SIG-M5 treated with dmso at 0.1 percent for 504 hours (cell line): ENCODE results near the gene TTC38.
"Not testable (repeated sequence)": the region's sequence is repeated elsewhere in the genome, so short reads cannot be mapped to it uniquely, and the experiment has no call there.

Experiments
- DNase-seq: peaks from one replicate; lab custom pipeline; 2025; ENCODE audit not compliant: unreplicated experiment; lab: John Stamatoyannopoulos, UW

The TTC38 gene

GRCh38 chr22:46295277-46295971 is 27.6 kb downstream of the TTC38 start:
- no peak for DNase-seq

DNA sequence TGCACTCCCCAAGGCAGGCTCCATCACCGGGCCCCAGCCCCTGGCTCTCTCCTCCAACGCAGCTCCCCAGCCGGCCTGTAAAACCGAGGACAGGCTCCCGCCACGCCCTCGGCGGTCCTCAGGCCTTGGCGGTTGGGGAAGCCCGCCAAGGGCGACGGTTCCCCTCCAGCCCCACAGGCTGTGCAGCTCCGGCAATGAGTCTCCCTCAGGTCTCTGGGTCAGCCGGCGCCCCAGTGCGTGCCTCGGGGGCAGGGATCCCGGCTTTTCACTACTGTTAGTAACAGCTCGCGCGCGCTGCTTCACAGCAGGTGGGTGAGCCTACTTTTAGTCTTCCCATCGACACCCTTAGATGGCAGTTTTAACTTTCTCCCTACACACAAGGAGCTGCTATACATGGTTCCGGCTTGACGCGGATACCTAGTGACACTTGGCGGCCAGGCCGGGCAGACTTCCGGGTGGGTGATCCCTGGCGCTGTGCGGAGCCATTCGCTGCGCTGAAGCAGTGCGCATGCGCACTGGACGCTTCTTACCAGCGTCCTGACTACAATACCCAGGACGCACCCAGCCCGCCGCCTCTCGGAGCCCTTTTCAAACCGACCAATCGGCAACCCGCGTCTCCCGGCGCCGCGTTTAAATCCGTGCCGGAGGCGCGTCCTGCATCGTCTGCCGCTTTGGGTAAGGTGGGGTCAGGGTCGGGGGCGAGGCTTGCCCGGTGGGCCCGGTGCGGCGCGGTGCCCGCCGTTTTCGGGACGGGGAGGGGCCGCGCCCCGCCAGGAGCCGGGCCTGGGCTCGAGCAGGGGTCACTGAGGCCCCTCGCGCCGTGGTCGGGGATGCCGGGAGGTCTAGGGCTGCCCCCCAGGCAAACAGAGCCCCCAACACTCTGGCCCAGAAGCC is 28.7 kb downstream of the TTC38 start, which contains the start of gene GTSE1:
TSS of gene GTSE1 (plus strand) at position 614 of the 894 bp plus-strand sequence. CDS start 531 bp downstream, outside the sequence.
- peak; percentile 94 for DNase-seq

DNA sequence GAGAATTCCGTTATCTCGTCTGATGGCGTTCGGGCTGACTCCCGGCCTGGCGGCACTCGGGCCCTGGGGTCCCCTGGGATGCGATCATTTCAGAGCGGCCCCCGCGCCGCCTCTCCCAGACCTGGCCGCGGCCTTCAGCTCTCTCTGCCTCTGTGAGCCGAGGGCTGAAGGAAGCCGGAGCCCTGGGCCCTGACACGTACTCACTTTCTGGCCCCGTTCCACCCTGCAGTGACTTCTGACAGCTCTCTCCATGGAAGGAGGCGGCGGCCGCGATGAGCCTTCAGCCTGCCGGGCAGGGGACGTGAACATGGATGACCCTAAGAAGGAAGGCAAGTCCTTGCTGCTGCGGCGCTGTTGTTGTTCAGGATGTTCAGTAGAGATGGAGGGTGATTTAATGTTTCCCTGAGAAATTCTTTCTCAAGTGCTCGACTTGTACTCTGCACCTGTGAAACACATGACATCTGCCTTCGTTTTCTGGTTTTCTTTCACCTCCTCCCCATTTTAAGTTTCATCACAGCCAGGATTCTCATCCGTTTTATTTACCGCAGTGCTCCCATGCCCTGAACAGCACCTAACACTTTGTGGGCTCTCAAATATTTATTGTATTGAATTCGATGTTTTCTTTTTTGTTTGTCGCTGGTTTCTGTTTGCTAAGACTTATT is 29.5 kb downstream of the TTC38 start:
- DNase-seq, result no peak

DNA sequence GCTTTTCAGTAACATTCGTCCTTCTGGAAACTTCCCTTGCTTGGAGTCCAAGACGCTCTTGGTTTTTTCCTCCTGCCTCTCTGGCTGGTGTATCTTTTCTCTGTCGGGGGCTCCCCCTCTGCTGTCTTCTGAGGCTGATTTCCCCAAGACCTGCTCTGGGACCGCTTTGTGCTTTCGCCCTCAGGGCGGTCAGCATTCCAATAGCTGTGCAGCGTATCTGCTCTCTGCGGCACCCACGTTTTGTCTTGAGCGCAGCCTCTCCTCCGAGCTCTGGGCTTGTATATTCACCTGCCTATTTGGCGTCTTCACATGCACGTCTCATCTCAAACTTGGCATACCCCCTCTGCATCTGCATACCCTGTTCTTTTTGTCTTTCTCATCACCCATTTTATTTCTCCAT is 31.3 kb downstream of the TTC38 start:
- DNase-seq, result no peak

DNA sequence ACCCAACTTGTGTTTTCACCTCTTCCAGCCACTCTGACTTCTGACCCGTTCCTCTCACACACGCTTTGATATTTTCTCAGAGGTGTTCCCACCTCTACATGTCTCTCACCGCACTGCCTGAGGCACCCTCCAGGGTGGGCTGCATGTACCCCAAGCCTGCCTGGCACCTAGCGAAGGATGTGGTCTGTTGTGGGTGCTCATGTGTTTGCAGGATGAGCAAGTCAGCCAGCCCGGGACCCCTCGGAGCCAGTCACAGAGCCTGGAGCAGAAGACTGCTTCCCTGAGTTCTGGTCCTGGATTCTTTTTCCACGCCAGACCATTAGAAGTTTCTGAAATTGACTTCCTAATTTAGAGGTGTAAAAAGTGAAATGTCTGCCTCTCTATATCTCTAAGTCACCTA is 32.7 kb downstream of the TTC38 start:
- DNase-seq, result no peak

GRCh38 chr22:46303347-46303965 is 35.6 kb downstream of the TTC38 start:
- no peak for DNase-seq

DNA sequence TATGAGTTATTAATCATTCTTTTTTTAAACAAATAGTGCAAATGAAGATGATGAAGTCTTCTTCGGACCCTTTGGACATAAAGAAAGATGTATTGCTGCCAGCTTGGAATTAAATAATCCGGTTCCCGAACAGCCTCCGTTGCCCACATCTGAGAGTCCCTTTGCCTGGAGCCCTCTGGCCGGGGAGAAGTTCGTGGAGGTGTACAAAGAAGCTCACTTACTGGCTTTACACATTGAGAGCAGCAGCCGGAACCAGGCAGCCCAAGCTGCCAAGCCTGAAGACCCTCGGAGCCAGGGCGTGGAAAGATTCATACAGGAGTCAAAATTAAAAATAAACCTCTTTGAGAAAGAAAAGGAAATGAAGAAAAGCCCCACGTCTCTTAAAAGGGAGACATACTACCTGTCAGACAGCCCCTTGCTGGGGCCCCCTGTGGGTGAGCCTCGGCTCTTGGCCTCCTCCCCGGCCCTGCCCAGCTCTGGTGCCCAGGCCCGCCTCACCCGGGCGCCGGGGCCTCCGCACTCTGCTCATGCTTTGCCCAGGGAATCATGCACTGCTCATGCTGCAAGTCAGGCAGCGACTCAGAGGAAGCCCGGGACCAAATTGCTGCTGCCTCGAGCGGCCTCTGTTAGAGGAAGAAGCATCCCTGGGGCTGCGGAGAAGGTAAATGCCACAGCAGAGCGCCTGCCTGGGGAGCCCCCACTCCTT is 40.6 kb downstream of the TTC38 start:
- DNase-seq, result no peak

DNA sequence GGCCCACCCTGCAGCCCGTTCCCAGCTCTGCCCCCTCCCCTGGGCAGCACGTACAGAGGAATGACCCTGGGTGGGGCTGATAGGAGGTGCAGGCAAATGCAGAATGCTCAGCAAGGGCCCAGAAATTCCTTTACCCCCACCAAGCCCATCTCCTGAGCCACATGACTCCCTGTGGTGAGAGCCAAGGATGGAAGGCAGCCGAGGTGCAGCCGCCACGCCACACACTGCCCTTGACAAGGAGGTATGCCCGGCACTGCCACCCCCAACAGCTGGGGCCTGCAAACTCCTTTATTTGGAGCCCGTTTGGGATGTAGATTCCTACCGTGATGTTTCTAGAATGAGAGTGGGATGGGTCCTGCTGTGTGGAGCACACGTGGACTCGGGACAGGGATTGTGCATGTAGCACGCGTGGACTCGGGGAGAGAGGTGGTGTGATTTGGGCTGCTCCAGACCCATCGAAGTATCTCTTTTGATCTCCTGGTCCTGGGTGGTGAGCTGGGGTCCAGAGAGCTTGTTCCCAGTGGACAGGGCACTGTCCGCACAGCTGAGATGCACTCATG is 41.8 kb downstream of the TTC38 start:
- no peak for DNase-seq

DNA sequence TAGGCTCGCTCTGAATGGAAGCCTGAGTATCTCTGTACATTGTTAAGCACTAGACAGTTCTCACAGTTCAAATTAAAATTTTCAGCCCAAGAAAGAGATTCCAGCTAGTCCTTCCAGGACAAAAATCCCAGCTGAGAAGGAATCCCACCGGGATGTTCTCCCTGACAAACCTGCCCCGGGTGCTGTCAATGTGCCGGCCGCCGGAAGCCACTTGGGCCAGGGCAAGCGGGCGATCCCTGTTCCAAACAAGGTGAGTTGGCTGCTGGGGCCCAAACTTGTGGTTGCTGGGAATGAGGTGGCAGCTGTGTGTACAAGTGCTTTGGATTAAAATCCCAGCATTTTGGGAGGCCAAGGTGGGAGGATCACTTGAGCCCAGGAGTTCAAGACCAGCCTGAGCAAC is 44.2 kb downstream of the TTC38 start:
- DNase-seq, result no peak

DNA sequence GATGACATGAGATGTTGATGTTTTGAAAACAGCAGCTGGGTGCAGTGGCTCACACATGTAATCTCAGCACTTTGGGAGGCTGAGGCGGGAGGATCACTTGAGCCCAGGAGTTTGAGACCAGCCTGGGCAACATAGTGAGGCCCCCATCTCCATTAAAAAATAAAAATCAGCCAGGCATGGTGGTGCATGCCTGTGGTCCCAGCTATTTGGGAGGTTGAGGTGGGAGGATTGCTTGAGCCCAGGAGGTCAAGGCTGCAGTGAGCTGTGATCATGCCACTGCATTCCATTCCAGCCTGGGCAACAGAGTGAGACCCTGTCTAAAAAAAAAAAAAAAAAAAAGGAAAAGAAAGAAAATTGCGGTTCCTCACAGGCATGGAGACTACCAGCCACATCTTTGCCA is 45.0 kb downstream of the TTC38 start:
- not testable (repeated sequence) for DNase-seq

- DNase-seq, result no peak
These were observed 48.2 kb downstream of the TTC38 start for GRCh38 chr22:46315976-46316375.

DNA sequence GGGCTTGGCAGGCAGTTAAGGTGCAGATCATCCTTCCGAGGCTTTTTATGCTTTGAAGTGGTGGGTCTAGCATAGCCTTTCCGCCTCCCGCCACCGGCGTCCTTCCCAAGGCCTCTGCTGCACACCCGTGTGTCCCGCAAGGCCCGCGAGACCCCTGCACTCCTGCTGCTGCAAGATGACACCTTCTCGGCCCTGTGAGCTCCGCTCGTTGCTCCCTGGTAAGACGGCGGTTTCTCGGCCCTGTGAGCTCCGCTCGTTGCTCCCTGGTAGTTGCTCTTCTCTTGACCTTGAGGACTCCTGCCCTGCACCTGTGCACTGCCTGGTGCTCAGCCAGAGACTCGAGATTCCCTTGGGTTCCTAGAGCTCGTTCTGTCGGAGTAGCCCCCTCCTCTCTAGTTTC is 49.8 kb downstream of the TTC38 start:
- DNase-seq, result no peak

DNA sequence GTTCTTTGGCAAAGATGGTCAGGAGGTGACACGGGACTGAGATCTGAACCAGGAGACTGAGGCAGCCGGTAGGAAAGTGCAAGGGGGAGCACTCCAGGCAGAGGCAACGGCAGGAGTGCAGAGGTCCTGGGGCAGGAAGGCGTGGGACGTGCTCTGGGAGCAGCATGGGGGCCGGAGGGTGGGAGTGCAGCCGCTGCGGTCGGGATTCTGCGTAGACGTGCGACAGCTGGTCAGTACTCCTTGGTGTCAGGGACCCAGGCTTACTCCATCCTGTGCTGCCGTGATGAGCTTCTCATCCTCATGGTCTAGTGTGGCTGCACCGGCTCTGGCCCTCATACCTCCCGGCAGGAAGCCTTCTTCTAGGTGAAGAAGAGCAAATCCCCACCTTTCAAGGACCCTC is 50.8 kb downstream of the TTC38 start:
- DNase-seq, result no peak

DNA sequence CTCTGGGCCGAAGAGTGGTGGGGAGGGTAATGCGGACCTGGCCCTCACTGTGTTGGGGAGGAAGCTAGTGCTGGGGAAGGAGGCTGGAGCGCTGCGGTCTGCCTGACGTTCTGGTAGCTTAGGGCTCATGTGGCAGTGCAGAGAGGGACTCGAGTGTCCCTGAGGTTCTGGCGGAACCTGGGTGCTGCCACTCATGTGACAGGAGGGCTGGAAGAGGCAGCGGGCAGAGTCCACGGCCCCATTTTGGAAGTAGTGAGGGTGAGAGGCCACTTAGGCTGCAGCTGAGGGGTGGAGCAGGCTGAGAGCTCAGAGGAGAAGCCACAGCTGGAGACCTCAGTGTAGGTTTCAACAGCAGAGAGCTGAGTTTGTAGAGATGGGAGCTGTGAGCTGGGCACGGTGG is 51.5 kb downstream of the TTC38 start:
- no peak for DNase-seq

DNA sequence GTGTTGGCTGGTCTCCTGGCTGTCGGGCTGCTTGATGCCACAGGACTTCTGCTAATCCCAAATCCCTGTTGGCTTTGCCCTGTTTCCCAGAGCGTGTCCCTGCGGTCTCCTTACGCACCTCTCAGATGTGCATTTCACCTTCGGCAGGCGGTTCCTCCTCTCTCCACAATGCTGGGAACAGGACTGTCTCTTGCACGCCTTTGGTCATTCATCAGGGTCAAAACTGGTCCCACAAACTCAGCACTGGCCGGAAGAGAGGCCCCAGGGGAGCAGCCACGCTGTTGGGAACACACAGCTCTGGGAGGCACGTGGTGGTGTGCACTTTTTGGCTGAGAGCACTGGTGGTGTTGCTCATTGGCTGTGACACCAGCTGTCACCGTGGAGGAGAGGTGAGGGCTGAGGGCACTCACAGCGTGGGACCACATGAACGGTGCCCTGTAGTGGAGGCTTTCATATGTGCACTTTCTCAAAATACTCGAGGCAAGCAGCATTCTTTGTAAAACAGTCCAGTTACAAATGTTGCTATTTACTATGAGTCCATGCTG is 52.4 kb downstream of the TTC38 start:
- DNase-seq, result no peak

DNA sequence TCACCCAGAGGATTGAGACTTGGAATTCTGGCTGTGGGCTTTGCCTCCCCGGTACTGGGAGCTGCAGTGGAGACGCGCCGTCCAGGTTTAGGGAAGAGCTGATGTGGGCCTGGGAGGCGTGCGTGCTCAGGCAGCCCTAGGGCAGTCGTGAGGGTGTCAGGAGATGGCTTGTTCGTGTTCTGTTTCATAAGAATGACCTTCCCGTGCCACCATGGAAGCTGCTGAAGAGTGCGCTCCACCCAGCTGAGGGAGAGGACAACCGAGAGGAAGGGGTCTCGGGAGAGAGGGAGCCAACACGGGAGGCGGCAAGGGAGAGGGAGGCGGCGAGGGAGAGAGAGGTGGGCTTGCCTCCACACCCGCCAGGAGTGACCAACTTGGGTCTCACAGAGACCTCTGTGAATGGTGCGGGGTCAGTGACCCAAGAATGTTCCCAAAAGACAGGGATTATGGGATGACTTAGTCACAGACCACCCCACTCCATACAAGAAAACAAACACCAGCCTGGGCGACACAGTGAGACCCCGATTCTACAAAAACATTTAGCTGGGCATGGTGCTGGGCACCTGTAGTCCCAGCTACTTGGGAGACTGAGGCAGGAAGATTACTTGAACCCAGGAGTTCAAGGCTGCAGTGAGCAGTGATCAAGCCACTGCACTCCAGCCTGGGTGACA is 53.0 kb downstream of the TTC38 start:
- DNase-seq, result no peak

- DNase-seq, result no peak
These were observed 54.9 kb downstream of the TTC38 start for GRCh38 chr22:46322711-46323110.

DNA sequence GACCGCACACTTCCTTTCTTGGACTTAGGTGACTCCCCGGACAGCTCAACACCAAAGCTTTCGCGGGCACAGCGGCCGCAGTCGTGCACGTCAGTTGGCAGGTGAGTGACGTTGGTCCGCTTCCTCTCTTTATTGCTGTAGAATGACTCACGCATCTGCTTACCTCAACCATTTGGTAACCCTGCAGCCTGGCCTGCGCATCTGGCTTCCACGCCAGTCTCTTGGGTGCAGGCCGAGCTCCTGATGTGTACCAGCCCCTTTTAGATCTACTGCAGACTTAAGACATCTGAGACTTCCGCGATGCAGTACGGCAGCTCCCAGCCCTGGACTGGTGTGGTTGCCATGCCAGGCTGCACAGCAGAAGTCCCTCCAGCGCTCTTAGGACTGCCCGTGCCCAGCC is 55.4 kb downstream of the TTC38 start:
- no peak for DNase-seq

GRCh38 chr22:46326066-46326680 is 58.4 kb downstream of the TTC38 start:
- no peak for DNase-seq
